SHP77 (cell line): ENCODE results near the gene ERF.

Experiments used
- DNase-seq, 2 experiments: peaks; one replicate each; lab custom pipeline; 2025; lab: John Stamatoyannopoulos, UW

ERF gene

DNA sequence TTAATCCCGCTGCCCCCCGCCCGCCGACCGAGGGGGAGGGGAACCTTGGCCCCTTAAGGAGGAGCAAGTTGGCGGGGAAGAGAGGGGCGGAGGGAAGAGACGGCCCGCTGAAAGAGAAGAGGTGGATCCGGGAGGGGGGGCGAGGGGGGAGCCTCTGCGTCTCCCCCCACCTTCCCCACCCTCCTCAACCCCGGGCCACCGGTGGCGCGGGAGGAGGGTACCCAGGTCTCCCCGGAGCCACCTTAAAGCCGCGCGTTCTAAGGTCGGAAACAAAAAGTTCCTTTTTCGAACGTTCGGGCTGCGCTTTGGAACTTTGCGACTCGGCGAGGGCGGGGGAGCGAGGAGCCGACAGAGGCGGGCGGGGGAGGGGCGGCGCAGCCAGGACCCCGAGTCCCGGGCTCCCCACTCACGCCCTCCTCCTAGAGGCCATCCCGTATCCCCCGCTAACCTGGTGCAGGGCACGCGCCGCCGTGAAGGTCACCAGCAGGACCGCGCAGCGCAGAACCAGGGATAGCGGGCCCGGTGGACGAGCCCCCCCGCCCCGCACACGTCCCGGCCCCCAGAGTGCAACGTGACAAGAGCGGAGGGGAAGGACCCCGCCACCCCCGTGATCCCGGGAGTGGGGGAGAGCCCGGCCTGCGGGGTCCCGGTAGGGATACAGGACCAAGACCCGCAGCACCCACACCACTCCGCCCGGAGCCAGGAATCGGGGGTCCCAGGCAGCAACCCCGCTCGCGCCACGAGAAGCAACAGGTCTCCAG lies 659 bp downstream of the ERF start:
- DNase-seq: peak; percentile 27 to 30

- DNase-seq: peak in 1 of 2 experiments; percentile 16
Observed at GRCh38 chr19:42253245-42254088, 1.5 kb downstream of the ERF start.

DNA sequence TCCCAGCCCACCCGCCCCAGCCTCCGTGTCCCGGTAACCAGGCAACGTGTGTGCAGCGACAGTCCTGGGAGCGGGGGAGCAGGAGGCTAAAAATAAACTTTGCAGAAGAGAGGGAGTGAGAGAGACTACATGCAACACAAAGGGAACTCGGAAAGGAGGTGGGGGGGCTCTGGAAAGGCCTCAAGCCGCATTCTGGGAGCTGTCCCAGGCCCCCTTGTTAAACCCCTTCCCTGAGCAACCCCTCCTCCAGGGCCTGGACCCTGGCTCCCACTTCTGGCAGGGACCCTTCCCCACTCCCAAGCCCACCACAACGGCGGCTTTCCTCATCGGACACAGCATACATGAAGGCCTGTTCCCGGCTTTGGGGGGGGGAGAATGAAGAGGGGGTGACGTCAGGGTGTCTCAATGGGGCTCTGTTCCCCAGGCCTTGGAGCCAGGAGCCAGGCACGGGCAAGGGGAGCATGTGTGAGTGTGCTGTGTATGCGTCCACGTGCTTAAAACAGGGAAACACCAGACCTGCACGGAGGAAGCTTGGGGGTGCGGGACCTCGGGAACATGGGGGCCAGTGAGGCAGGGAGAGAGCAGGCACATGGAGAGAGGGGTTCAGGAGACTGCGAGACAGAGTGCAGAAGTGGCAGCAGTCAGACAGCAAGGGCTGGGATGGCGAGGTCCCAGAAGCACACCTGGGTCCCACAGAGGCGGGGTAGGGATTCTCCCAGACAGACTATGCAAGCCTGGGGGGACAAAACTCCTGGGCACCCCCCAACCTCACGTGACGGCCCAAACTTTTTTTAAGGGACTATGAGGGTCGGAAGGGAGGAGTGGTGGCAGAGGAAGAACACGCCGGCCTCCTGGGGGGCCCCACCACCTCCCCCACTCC lies 2.3 kb downstream of the ERF start:
- DNase-seq: no peak

DNA sequence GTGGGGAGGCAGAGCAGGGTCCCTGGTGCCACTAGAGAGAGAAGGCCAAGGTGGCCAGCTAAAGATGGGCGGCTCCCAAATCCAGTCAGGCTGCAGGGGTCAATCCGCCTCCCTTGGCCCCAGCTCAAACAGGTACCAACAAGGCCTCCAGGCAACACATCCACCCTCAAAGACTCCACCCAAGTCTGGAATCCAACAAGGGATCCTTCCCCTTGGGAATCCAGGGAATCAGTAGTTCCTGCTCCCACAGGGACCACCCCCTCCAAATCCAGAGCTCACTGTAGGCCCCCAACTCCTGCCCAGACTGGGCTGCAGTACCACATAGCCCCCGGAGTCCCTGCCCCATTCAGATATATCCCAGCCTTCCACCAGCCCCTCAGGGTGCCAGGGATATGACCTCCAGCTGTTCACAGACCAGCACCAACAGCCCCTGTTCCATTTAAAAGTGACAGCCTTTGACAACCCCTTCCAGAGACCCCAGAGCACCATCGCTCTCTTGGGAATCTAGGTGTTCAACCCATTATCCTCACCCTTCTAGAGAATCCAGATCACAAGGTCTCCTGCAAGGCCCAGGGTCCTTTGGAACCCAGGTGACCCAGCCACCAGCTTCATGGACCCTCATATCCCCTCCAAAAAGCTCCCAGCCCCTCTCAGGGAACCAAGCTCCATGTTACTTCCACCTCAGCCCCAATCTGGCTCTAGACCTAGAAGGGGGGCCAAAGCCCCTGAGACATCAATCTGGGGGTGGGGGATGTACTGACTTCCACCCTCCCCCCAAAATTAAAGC lies 3.2 kb downstream of the ERF start:
- no peak for DNase-seq

GRCh38 chr19:42250666-42251531 lies 4.0 kb downstream of the ERF start:
- DNase-seq: no peak

DNA sequence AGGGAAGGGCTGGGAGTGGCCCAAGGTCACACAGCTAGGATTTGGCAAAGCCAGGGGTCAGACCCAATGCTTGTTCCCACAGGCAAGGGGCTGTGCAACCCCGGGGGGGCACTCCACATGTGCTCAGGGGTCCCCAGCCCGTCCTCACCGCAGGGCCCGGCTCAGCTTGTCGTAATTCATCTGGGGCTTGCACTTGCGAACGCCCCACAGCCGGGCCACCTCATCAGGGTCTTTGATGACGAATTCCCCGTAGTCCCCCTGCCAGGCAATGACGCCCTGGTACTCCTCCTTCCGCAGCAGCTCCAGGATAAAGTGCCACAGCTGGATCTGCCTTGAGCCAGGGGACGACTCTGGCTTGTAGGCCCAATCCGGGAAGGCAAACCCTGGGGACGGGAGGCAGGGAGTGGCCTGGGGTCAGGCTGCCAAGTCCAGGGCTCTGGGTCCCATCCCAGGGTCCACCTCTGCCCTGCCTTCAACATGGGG lies 4.7 kb downstream of the ERF start:
- no peak for DNase-seq

GRCh38 chr19:42249769-42250168 lies 5.2 kb downstream of the ERF start:
- DNase-seq: no peak

GRCh38 chr19:42249149-42249750 lies 5.7 kb downstream of the ERF start:
- DNase-seq: no peak

DNA sequence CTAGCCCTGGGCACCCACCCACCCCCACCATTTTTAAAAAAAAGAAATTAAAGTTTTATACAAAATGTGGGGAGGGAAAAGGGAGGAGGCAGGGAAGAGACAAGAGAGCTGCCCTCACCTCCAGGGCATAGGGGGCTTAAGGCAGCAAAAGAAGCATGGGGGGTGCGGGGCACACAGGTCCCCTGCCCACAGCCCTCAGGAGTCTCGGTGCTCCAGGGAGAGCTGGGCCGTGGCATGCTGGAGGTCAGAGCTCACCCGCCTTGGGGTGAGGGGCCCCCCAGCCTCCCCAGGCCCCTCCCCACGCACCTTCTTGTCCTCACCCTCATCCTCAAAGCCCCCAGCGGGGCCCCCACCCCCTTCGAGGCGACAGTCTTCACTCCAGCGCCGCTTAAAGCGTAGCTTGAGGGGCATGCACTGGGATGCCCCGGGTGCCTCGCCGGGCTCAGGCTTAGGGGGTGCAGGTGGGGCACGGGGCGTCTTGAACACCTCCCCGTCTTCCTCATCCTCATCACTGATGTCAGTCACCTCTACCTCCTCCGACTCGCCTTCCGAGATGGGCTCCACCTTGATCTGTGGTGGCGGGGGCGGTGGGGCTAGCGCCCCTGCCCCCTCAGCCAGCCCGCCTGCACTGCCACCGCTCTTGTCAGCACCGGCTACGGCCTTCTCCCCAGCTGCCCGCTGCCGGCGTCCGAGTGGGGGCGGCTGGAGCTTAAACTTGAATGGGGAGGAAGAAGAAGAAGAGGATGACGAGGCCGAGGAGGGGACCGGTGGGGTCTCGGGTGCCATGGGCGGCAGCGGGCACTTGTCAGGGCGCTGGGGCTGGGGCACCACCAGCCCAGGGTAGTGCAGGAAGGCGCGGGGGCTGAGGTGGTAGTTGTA lies 6.4 kb downstream of the ERF start:
- DNase-seq: no peak

- DNase-seq: no peak
Observed at GRCh38 chr19:42247640-42248199, 7.2 kb downstream of the ERF start.

GRCh38 chr19:42246922-42247639 lies 7.8 kb downstream of the ERF start:
- no peak for DNase-seq

- DNase-seq: peak; percentile 23 to 55
Observed at GRCh38 chr19:42246143-42246921, 8.6 kb downstream of the ERF start.

DNA sequence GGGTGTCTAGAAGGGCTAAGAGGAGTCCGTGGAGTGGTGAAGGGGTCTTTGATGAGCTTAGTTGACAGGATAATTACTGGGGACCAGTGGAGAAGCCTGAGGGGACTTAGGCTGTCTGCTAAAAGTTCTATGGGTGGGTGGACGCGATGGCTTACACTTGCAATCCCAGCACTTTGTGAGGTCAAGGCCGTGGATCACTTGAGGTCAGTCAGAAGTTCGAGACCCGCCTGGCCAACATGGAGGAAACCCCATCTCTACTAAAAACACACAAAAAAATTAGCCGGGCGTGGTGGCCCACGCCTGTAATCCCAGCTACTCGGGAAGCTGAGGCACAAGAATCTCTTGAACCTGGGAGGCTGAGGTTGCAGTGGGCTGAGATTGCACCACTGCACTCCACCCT lies 9.7 kb downstream of the ERF start:
- DNase-seq: no peak

- peak; percentile 95 for DNase-seq
Observed at GRCh38 chr19:42244347-42245220, 10.3 kb downstream of the ERF start.

- DNase-seq: peak; percentile 100
Observed at GRCh38 chr19:42242512-42243409, 12.2 kb downstream of the ERF start, which contains the start of gene GSK3A. Gene GSK3A, minus strand, starts transcription at chr19:42242602. Its CDS starts 137 bp downstream, at chr19:42242465.
